ENCODE results near the gene RBBP9.

GRCh38 chr20:18514127-18514526 is 17.1 kb upstream of the RBBP9 start:
- no peak for TF ChIP-seq CTCF (IDR thresholded peaks at IDR 0.05 in 8 of 11, conservative IDR thresholded peaks at IDR 0.05 in 3 of 11)
- TF ChIP-seq POLR2A (IDR thresholded peaks at IDR 0.05): no peak
